Measurements from ENCODE around the gene LINC00305.

Gene LINC00305

GRCh38 chr18:64164883-64165282 lies 16.0 kb upstream of the LINC00305 start:
- no peaks in the 10 kb centered on the region for H3K79me2 ChIP-seq (ENCODE audit: control insufficient read depth, insufficient read depth, low read length, poor library complexity)
- H3K4me1 ChIP-seq (ENCODE audit: control insufficient read depth in 1 of 2, insufficient read depth in 2 of 2, low read length in 2 of 2): no peaks in the 10 kb centered on the region
- H3K9ac ChIP-seq (ENCODE audit: low read length): no peak overlapping the region
- no peak overlapping the region for H3K18ac ChIP-seq (ENCODE audit: low read length)
- no CpG with 5 or more reads among the region's 4 CpGs for WGBS (ENCODE audit: extremely low coverage, insufficient coverage, insufficient read length)
- H3K4me2 ChIP-seq (ENCODE audit: low read length): no peak overlapping the region
- H2BK5ac ChIP-seq (ENCODE audit: low read depth, low read length, poor library complexity): no peak overlapping the region
- H2AK5ac ChIP-seq (ENCODE audit: low read length): no peak overlapping the region
- no peak overlapping the region for H2BK120ac ChIP-seq (ENCODE audit: insufficient read depth, low read length, poor library complexity)
- no peak overlapping the region for H3K4me3 ChIP-seq (ENCODE audit: low read depth, low read length)
- H4K8ac ChIP-seq (ENCODE audit: low read depth, low read length): no peak overlapping the region
- H3K14ac ChIP-seq (ENCODE audit: low read length): no peak overlapping the region
- H4K91ac ChIP-seq (ENCODE audit: low read depth, low read length): no peak overlapping the region
- no peak overlapping the region for H4K12ac ChIP-seq (ENCODE audit: low read depth, low read length)
- no peak overlapping the region for H3K27ac ChIP-seq (ENCODE audit: low read depth, low read length)
- H2BK12ac ChIP-seq (ENCODE audit: low read length): no peak overlapping the region
- no peak overlapping the region for H3K23ac ChIP-seq (ENCODE audit: low read length)
- H3K27me3 ChIP-seq (ENCODE audit: insufficient read depth, low read length): no peaks in the 10 kb centered on the region
- no peak overlapping the region for H3K4ac ChIP-seq (ENCODE audit: low read depth, low read length)
- H2AFZ ChIP-seq (ENCODE audit: insufficient read depth, low read length, poor library complexity): no peak overlapping the region
- H3K79me1 ChIP-seq (ENCODE audit: low read length): no peaks in the 10 kb centered on the region
- peak; percentile 37 to 56 for DNase-seq
- H3K36me3 ChIP-seq (ENCODE audit: control insufficient read depth in 1 of 2, insufficient read depth in 2 of 2, low read length in 2 of 2): no peaks in the 10 kb centered on the region
- H3K9me3 ChIP-seq (ENCODE audit: insufficient read depth, low read depth, low read length): no peaks in the 10 kb centered on the region

- no peaks in the 10 kb centered on the region for H3K27me3 ChIP-seq (ENCODE audit: insufficient read depth, low read length)
- no peaks in the 10 kb centered on the region for H3K36me3 ChIP-seq (ENCODE audit: control insufficient read depth in 1 of 2, insufficient read depth in 2 of 2, low read length in 2 of 2)
- H3K23ac ChIP-seq (ENCODE audit: low read length): no peak overlapping the region
- H2AK5ac ChIP-seq (ENCODE audit: low read length): no peak overlapping the region
- no peak overlapping the region for H3K18ac ChIP-seq (ENCODE audit: low read length)
- H2AFZ ChIP-seq (ENCODE audit: insufficient read depth, low read length, poor library complexity): no peak overlapping the region
- H3K4me3 ChIP-seq (ENCODE audit: low read depth, low read length): no peak overlapping the region
- no peak for DNase-seq
- no peak overlapping the region for H2BK12ac ChIP-seq (ENCODE audit: low read length)
- H4K91ac ChIP-seq (ENCODE audit: low read depth, low read length): no peak overlapping the region
- no peak overlapping the region for H3K27ac ChIP-seq (ENCODE audit: low read depth, low read length)
- no peaks in the 10 kb centered on the region for H3K4me1 ChIP-seq (ENCODE audit: control insufficient read depth in 1 of 2, insufficient read depth in 2 of 2, low read length in 2 of 2)
- H3K79me2 ChIP-seq (ENCODE audit: control insufficient read depth, insufficient read depth, low read length, poor library complexity): no peaks in the 10 kb centered on the region
- no peak overlapping the region for H2BK5ac ChIP-seq (ENCODE audit: low read depth, low read length, poor library complexity)
- no peaks in the 10 kb centered on the region for H3K79me1 ChIP-seq (ENCODE audit: low read length)
- no peak overlapping the region for H3K4ac ChIP-seq (ENCODE audit: low read depth, low read length)
- no peak overlapping the region for H3K4me2 ChIP-seq (ENCODE audit: low read length)
- H3K9ac ChIP-seq (ENCODE audit: low read length): no peak overlapping the region
- WGBS (ENCODE audit: extremely low coverage, insufficient coverage, insufficient read length): no CpG with 5 or more reads among the region's 11 CpGs
- H4K12ac ChIP-seq (ENCODE audit: low read depth, low read length): no peak overlapping the region
- H3K14ac ChIP-seq (ENCODE audit: low read length): no peak overlapping the region
- no peak overlapping the region for H2BK120ac ChIP-seq (ENCODE audit: insufficient read depth, low read length, poor library complexity)
- H4K8ac ChIP-seq (ENCODE audit: low read depth, low read length): no peak overlapping the region
- no peaks in the 10 kb centered on the region for H3K9me3 ChIP-seq (ENCODE audit: insufficient read depth, low read depth, low read length)
Measured at GRCh38 chr18:64149916-64150438, 1.1 kb upstream of the LINC00305 start.

GRCh38 chr18:64142904-64143303 lies 6.0 kb downstream of the LINC00305 start:
- H3K4ac ChIP-seq (ENCODE audit: low read depth, low read length): no peak overlapping the region
- H3K27ac ChIP-seq (ENCODE audit: low read depth, low read length): no peak overlapping the region
- H2AFZ ChIP-seq (ENCODE audit: insufficient read depth, low read length, poor library complexity): no peak overlapping the region
- no peak for DNase-seq
- no peak overlapping the region for H4K12ac ChIP-seq (ENCODE audit: low read depth, low read length)
- no peak overlapping the region for H4K8ac ChIP-seq (ENCODE audit: low read depth, low read length)
- H2BK12ac ChIP-seq (ENCODE audit: low read length): no peak overlapping the region
- no peaks in the 10 kb centered on the region for H3K36me3 ChIP-seq (ENCODE audit: control insufficient read depth in 1 of 2, insufficient read depth in 2 of 2, low read length in 2 of 2)
- no peak overlapping the region for H3K23ac ChIP-seq (ENCODE audit: low read length)
- no peak overlapping the region for H3K4me3 ChIP-seq (ENCODE audit: low read depth, low read length)
- H3K4me2 ChIP-seq (ENCODE audit: low read length): no peak overlapping the region
- H3K79me2 ChIP-seq (ENCODE audit: control insufficient read depth, insufficient read depth, low read length, poor library complexity): no peaks in the 10 kb centered on the region
- peaks cover 0 to 7% of the 10 kb centered on the region in 2 experiments for H3K4me1 ChIP-seq (ENCODE audit: control insufficient read depth in 1 of 2, insufficient read depth in 2 of 2, low read length in 2 of 2)
- no peak overlapping the region for H2BK5ac ChIP-seq (ENCODE audit: low read depth, low read length, poor library complexity)
- no peaks in the 10 kb centered on the region for H3K27me3 ChIP-seq (ENCODE audit: insufficient read depth, low read length)
- H3K9me3 ChIP-seq (ENCODE audit: insufficient read depth, low read depth, low read length): no peaks in the 10 kb centered on the region
- H2BK120ac ChIP-seq (ENCODE audit: insufficient read depth, low read length, poor library complexity): no peak overlapping the region
- no peak overlapping the region for H2AK5ac ChIP-seq (ENCODE audit: low read length)
- no peak overlapping the region for H3K9ac ChIP-seq (ENCODE audit: low read length)
- WGBS (ENCODE audit: extremely low coverage, insufficient coverage, insufficient read length): no CpG with 5 or more reads among the region's 1 CpG
- no peak overlapping the region for H3K18ac ChIP-seq (ENCODE audit: low read length)
- H3K14ac ChIP-seq (ENCODE audit: low read length): no peak overlapping the region
- H4K91ac ChIP-seq (ENCODE audit: low read depth, low read length): no peak overlapping the region
- peaks cover 7% of the 10 kb centered on the region for H3K79me1 ChIP-seq (ENCODE audit: low read length)

- peak in 1 of 2 donors; percentile 20 for DNase-seq
- H3K79me1 ChIP-seq (ENCODE audit: low read length): peaks cover 18% of the 10 kb centered on the region
- no peak overlapping the region for H3K4me2 ChIP-seq (ENCODE audit: low read length)
- H2BK120ac ChIP-seq (ENCODE audit: insufficient read depth, low read length, poor library complexity): no peak overlapping the region
- H3K79me2 ChIP-seq (ENCODE audit: control insufficient read depth, insufficient read depth, low read length, poor library complexity): no peaks in the 10 kb centered on the region
- H3K27me3 ChIP-seq (ENCODE audit: insufficient read depth, low read length): no peaks in the 10 kb centered on the region
- H3K23ac ChIP-seq (ENCODE audit: low read length): no peak overlapping the region
- H3K4me1 ChIP-seq (ENCODE audit: control insufficient read depth in 1 of 2, insufficient read depth in 2 of 2, low read length in 2 of 2): peaks cover 2 to 10% of the 10 kb centered on the region in 2 experiments
- no peak overlapping the region for H3K9ac ChIP-seq (ENCODE audit: low read length)
- no peak overlapping the region for H3K4me3 ChIP-seq (ENCODE audit: low read depth, low read length)
- no peak overlapping the region for H2BK12ac ChIP-seq (ENCODE audit: low read length)
- H4K91ac ChIP-seq (ENCODE audit: low read depth, low read length): no peak overlapping the region
- H2AK5ac ChIP-seq (ENCODE audit: low read length): no peak overlapping the region
- no peak overlapping the region for H2BK5ac ChIP-seq (ENCODE audit: low read depth, low read length, poor library complexity)
- H3K36me3 ChIP-seq (ENCODE audit: control insufficient read depth in 1 of 2, insufficient read depth in 2 of 2, low read length in 2 of 2): no peaks in the 10 kb centered on the region
- no peak overlapping the region for H4K12ac ChIP-seq (ENCODE audit: low read depth, low read length)
- no peaks in the 10 kb centered on the region for H3K9me3 ChIP-seq (ENCODE audit: insufficient read depth, low read depth, low read length)
- H4K8ac ChIP-seq (ENCODE audit: low read depth, low read length): no peak overlapping the region
- no peak overlapping the region for H3K14ac ChIP-seq (ENCODE audit: low read length)
- no peak overlapping the region for H2AFZ ChIP-seq (ENCODE audit: insufficient read depth, low read length, poor library complexity)
- no peak overlapping the region for H3K4ac ChIP-seq (ENCODE audit: low read depth, low read length)
- no peak overlapping the region for H3K18ac ChIP-seq (ENCODE audit: low read length)
- H3K27ac ChIP-seq (ENCODE audit: low read depth, low read length): no peak overlapping the region
- WGBS (ENCODE audit: extremely low coverage, insufficient coverage, insufficient read length): no CpG with 5 or more reads among the region's 1 CpG
Measured at GRCh38 chr18:64137914-64138313, 11.0 kb downstream of the LINC00305 start.

All from trophoblast cell (in vitro differentiated cells and primary cell).